ENCODE results near the gene MMEL1.

GRCh38 chr1:2605509-2606395 is 27.1 kb downstream of the MMEL1 start:
- TF ChIP-seq CTCF (conservative IDR thresholded peaks at IDR 0.05; ENCODE audit: low read depth in 2 of 2) (no peak), EZH2 (IDR thresholded peaks at IDR 0.05; ENCODE audit: low read depth, unreplicated experiment) (no peak), POLR2AphosphoS5 (IDR thresholded peaks at IDR 0.05; ENCODE audit: low read depth) (no peak), CREB1 (CRISPR knock-in tag; IDR thresholded peaks at IDR 0.05; ENCODE audit: low read depth) (no peak), EZH2phosphoT487 (IDR thresholded peaks at IDR 0.05; ENCODE audit: unreplicated experiment) (no peak), ZNF331 (CRISPR knock-in tag; IDR thresholded peaks at IDR 0.05; ENCODE audit: low read depth) (no peak), REST (IDR thresholded peaks at IDR 0.05; ENCODE audit: unreplicated experiment) (no peak), JUNB (IDR thresholded peaks at IDR 0.05; ENCODE audit: unreplicated experiment) (no peak), STAT1 (IDR thresholded peaks at IDR 0.05; ENCODE audit: unreplicated experiment) (no peak), NANOG (IDR thresholded peaks at IDR 0.05; ENCODE audit: borderline replicate concordance) (no peak), ZNF114 (CRISPR knock-in tag; IDR thresholded peaks at IDR 0.05) (no peak), ETS1 (IDR thresholded peaks at IDR 0.05) (no peak)

Data from GM23338 (cell line).